ENCODE data around the gene GNAQ.

DNA sequence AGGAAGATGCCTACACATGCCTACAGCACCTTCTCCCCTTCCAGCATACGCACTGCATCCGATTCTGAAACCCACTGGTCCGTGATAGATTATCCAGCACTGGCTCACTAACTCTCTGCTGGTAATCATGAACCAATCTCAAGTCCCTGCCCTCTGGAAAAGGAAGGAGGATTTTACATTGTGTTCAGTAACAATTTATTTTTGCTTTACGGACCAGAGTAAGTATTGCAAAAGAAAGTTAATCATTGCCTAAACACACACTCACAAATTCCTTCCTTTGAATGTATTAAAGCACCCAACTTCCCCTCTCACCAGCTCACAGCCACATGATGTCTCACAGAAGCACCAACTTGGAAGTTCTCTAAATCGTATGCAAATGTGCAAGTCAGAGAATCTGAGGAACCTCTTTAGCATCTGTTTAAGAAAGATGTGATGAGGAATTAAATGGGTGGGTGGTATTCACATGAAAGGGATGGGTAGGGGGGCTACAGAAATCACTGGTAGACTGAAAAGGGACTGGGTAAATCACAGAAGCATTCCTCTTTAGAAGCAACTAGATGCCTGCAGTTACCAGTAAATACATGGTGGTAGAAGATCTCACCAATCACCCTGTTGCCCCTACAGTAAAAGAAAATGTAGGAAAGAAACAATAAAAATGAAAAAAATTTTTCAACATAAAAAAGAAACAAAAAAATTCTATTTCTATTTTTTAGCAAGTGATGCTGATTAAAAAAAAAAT is 8.4 kb downstream of the GNAQ start:
- TF ChIP-seq RAD21 (IDR thresholded peaks at IDR 0.05; ENCODE audit: low read length), result no peak
- TF ChIP-seq, protein P1, sequence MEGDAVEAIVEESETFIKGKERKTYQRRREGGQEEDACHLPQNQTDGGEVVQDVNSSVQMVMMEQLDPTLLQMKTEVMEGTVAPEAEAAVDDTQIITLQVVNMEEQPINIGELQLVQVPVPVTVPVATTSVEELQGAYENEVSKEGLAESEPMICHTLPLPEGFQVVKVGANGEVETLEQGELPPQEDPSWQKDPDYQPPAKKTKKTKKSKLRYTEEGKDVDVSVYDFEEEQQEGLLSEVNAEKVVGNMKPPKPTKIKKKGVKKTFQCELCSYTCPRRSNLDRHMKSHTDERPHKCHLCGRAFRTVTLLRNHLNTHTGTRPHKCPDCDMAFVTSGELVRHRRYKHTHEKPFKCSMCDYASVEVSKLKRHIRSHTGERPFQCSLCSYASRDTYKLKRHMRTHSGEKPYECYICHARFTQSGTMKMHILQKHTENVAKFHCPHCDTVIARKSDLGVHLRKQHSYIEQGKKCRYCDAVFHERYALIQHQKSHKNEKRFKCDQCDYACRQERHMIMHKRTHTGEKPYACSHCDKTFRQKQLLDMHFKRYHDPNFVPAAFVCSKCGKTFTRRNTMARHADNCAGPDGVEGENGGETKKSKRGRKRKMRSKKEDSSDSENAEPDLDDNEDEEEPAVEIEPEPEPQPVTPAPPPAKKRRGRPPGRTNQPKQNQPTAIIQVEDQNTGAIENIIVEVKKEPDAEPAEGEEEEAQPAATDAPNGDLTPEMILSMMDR (conservative IDR thresholded peaks at IDR 0.05; ENCODE audit: low read depth, low read length), result no peak
- TF ChIP-seq SMC3 (IDR thresholded peaks at IDR 0.05; ENCODE audit: low read depth, low read length), result no peak
- TF ChIP-seq, protein P2, sequence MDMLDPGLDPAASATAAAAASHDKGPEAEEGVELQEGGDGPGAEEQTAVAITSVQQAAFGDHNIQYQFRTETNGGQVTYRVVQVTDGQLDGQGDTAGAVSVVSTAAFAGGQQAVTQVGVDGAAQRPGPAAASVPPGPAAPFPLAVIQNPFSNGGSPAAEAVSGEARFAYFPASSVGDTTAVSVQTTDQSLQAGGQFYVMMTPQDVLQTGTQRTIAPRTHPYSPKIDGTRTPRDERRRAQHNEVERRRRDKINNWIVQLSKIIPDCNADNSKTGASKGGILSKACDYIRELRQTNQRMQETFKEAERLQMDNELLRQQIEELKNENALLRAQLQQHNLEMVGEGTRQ (IDR thresholded peaks at IDR 0.05; ENCODE audit: low read depth, low read length), result no peak
- TF ChIP-seq MAFK (IDR thresholded peaks at IDR 0.05; ENCODE audit: low read depth, low read length), result no peak
- TF ChIP-seq MXI1 (IDR thresholded peaks at IDR 0.05; ENCODE audit: borderline replicate concordance, low read depth, low read length), result no peak
- TF ChIP-seq FOS (IDR thresholded peaks at IDR 0.05; ENCODE audit: low read depth, low read length), result no peak
- no peak for TF ChIP-seq RFX5 (IDR thresholded peaks at IDR 0.05; ENCODE audit: low read depth, low read length)
- TF ChIP-seq CHD1 (IDR thresholded peaks at IDR 0.05; ENCODE audit: low read depth, low read length), result no peak
- TF ChIP-seq, protein P3, sequence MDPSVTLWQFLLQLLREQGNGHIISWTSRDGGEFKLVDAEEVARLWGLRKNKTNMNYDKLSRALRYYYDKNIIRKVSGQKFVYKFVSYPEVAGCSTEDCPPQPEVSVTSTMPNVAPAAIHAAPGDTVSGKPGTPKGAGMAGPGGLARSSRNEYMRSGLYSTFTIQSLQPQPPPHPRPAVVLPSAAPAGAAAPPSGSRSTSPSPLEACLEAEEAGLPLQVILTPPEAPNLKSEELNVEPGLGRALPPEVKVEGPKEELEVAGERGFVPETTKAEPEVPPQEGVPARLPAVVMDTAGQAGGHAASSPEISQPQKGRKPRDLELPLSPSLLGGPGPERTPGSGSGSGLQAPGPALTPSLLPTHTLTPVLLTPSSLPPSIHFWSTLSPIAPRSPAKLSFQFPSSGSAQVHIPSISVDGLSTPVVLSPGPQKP (IDR thresholded peaks at IDR 0.05; ENCODE audit: borderline replicate concordance, low read depth, low read length), result no peak
- no peak for TF ChIP-seq RCOR1 (IDR thresholded peaks at IDR 0.05; ENCODE audit: insufficient replicate concordance, low read length)
- TF ChIP-seq CEBPB (IDR thresholded peaks at IDR 0.05; ENCODE audit: low read depth, low read length), result peak; percentile 96
- no peak for TF ChIP-seq POLR2A (IDR thresholded peaks at IDR 0.05; ENCODE audit: low read depth, low read length)

Data from IMR-90 (cell line).